NCI-H2171 treated with DMSO at 0.1 percent for 48 hours (cell line): Measurements from ENCODE around the gene IRAK2.
"Not testable (repeated sequence)": the region's sequence is repeated elsewhere in the genome, so short reads cannot be mapped to it uniquely, and the experiment has no call there.

Experiments used
- DNase-seq: peaks from one replicate; lab custom pipeline; 2025; lab: John Stamatoyannopoulos, UW

IRAK2 gene

DNA sequence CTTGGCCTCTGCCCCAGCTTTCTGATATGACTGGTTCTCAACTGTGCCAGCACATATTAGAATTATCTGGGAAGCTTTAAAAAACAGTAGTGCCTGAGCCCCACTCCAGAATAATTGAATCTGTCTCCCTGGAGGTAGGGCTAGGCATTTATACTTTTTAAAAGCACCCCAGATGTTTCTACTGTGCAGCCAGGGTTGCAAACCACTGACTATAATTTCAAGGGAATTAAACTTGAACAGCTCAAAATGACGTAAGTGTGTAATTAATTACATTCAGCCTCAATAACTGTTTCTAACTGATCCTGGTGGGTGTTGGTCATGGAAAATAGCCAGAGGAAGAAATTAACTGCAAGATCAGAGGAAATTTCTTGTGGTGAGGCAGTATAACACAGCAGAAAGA lies 4.4 kb upstream of the IRAK2 start:
- no peak for DNase-seq

- no peak for DNase-seq
Measured at GRCh38 chr3:10160925-10161324, 3.8 kb upstream of the IRAK2 start.

DNA sequence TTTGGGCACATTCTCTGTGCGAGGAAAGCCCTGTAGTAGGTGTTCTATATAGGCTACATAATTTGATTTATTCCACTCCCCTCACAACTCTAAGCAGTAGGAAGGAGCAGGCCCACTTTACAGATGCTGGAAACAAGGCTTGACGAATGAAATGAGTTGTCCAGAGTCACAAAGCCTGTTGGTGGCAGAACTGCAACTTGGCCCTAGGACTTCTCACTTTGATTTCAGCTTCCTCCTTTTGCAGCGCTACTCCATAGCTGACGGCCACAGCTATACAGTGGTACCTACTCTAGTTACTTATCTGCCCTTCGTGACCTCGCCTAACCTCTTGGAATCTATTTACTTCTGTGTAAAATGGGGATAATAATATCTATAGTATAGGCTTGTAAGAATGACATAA lies 2.5 kb upstream of the IRAK2 start:
- no peak for DNase-seq

DNA sequence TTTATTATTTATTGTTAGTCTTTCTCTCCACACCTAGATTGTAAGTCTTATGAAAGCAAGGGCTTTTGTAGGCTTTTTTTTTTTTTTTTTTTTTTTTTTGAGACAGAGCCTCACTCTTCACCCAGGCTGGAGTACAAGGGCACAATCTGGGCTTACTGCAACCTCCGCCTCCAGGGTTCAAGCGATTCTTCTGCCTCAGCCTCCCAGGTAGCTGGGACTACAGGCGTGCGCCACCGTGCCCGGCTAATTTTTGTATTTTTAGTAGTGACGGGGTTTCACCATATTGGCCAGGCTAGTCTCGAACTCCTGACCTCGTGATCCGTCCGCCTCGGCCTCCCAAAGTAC lies 546 bp upstream of the IRAK2 start:
- not testable (repeated sequence) for DNase-seq

- no peak for DNase-seq
Measured at GRCh38 chr3:10166213-10166604, 1.5 kb downstream of the IRAK2 start.

DNA sequence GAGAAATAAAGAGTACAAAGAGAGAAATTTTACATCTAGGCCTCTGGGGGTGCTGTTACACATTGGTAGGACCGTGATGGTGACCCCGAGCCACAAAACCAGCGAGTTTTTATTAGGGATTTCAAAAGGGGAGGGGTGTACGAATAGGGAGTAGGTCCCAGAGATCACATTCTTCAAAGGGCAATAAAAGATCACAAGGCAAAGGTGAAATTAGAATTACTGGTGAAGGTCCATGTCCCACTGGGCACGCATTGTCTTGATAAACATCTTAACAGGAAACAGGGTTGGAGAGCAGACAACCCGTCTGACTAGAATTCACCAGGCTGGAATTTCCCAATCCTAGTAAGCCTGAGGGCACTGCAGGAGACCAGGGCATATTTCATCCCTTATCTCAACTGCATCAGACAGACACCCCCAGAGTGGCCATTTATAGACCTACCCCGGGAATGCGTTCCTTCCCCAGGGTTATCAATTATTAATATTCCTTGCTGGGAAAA lies 4.3 kb downstream of the IRAK2 start:
- no peak for DNase-seq

GRCh38 chr3:10170915-10171478 lies 6.3 kb downstream of the IRAK2 start:
- DNase-seq = no peak

- DNase-seq = no peak
Measured at GRCh38 chr3:10173095-10173925, 8.6 kb downstream of the IRAK2 start.

DNA sequence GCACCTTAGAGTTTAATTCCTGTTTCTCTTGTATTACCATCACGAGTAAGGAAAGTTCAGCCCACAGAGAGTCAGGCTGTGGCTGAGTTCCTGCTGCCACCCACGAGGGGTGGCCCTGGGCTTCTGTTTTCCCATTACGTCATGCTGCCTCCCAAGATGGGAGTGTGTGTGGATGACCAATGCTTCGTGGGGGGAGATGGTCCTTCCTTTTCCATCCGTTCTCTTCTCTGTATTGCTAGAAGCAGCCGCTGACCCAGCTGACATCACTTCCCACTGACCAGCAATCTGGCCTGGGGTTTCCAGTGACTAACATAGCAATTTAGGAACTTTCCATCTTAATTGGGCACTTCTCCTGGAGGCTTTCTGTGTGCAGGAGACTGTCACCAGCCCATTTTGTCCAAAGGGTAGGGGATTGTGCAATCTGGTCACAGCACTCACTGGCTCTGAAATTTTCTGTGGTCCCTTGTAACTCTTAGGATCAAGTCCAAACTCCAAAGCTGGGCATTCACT lies 9.3 kb downstream of the IRAK2 start:
- DNase-seq = no peak

DNA sequence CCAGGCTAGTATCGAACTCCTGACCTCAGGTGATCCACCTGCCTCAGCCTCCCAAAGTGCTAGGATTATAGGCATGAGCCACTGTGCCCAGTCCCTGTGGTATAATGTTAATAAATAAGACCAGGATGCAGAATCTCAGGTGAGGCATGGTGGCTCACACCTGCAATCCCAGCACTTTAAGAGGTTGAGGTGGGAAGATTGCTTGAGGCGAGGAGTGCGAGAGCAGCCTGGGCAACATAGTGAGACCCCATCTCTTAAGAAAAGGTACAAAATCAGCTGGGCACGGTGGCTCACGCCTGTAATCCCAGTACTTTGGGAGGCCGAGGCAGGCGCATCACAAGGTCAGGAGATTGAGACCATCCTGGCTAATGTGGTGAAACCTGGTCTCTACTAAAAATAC lies 10.6 kb downstream of the IRAK2 start:
- not testable (repeated sequence) for DNase-seq

GRCh38 chr3:10176150-10176549 lies 11.4 kb downstream of the IRAK2 start:
- not testable (repeated sequence) for DNase-seq

DNA sequence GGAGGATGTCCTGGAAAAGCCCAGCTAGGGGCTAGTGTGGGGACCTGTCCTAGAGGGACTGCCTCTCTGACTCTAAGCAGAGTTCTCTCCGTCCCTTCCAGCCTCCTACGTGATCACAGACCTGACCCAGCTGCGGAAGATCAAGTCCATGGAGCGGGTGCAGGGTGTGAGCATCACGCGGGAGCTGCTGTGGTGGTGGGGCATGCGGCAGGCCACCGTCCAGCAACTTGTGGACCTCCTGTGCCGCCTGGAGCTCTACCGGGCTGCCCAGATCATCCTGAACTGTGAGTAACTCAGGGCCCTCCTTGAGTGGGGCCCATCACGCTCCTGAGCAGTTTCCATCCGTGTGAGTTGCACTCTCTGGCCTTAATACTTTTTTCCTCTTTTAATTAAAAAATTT lies 13.0 kb downstream of the IRAK2 start:
- DNase-seq = no peak

DNA sequence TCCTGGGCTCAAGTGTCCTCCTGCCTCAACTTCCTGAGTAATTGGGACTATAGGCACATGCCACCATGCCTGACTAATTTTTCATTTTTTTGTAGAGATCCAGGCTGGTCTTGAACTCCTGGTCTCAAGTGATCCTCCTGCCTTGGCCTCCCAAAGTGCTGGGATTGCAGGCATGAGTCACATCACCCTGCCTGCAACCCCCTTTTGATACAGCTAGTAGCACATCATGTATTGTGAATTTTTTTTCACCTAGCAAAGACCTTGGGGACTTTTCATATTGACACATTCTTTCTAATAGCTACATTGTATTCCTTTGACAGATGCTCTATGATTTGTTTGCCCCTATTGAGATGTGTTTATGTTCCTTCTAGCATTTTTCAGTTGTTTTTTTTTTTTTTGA lies 14.2 kb downstream of the IRAK2 start:
- no peak for DNase-seq

DNA sequence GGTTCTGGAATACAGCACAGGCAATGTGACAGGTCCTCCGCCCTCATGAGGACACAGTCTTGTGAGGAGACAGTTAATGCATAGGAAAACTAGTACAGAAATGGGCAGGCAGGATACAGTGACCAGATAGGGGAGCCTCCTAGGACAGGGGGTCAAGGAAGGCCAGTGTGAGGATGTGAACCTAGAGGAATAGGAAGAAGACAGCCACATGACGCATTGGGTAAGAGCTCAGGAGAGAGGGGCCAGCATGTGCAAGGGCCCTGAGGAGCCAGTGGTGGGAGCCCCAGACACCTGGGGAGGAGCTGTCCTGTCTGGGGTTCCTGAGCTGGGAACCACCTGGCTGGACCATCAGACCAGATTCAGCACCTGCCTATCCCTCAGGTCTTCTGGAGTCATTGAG lies 15.6 kb downstream of the IRAK2 start:
- no peak for DNase-seq

- no peak for DNase-seq
Measured at GRCh38 chr3:10180738-10181295, 16.1 kb downstream of the IRAK2 start.

DNA sequence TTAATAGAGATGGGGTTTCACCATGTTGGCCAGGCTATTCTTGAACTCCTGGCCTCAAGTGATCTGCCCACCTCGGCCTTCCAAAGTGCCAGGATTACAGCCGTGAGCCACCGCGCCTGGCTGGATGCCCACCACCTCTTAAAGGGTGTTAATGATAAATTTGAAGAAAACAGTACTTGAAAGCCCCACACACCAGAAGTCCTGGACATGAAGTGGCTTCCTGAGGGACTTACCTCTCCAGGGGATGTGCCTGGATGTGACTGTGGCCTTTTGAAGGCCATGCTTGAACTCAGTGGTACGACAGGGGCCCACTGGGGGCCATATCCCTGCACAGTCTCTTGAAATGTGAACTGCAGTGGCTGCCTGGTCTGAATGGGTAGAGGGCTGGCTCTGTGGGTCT lies 18.2 kb downstream of the IRAK2 start:
- DNase-seq = no peak

GRCh38 chr3:10184250-10184649 lies 19.5 kb downstream of the IRAK2 start:
- DNase-seq = no peak

DNA sequence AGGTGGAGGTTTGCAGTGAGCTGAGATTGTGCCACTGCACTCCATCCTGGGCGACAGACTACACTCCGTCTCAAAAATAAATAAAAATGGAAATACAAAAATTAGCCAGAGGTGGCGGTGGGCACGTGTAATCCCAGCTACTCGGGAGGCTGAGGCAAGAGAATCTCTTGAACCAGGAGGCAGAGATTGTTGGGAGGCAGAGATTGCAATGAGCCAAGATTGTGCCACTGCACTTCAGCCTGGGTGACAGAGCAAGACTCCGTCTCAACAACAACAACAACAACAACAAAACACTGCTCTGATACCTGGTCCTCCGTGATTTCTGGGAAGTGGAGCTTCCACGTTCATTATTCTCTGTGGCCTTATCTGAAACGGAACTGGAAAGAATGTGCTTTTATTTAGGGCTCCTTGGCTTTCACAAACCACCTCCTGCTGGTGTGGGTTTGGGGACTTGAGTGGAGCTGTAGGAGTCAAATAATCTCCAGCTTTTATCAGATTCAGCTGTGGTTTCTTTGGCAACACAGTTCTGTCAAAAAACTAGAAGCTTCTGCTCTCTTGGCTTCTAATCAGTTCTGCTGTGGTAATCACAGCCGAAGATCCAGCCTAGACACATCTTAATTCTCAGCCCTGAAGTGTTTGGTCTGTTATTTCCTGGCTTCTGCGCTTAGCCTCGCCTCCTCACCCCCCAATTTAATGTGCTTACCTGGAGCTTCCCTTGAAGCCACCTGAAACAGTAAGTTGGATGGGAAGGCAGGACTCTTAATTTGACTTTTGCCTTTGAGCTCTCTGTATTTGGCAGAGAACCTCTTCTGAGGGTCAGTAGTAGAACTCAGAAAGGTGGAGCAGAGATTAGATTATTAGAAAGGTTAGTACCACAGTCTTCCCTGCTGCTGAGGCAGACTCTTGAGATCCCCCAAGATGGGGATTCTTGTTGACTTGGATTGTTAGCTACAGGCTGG lies 21.4 kb downstream of the IRAK2 start:
- no peak for DNase-seq

DNA sequence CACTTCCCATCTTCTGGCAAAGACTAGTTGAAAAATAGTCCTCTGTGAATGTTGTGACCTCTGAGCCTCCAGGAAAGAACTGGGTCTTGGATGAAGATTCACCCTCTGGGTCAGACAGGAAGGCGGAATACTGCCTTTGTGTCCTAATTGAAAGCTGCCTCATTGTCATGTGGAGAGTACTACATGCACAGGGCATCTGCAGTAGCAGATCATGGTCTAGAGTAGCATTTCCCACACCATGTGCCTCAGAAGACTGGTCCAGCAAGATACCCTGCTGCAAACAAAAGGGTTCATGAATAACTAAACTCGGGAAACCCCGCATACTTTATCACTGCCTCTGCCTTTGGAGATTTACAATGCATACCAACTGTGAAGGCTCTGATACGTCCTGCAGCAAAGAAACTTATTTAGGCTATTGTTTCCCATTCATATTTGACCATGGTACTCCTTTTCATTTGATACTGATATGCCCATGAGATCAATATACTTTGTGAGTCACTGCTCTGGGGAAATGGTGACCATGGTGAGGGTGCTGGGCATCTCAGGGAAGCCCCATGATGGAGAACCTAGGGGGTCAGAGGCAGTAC lies 22.7 kb downstream of the IRAK2 start:
- DNase-seq = no peak

DNA sequence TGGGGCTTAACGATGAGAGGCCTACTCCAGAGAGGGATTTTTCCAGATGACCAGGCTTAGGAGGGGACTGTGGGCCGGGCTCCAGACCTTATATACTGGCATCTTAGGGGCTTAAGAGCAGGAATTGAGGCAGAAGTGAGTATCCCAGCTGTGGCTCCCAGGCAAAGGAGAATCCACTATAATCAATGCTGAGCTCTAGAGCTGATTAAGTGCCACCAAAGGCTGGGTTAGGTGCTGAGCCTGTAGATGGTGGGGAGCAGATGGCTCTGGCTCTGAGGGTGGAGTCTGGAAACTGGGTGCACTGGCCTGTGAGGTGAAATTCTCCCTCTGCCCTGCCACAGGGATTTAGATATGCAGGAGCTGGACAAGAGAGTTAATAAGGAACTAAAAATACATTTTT lies 23.2 kb downstream of the IRAK2 start:
- DNase-seq = no peak

DNA sequence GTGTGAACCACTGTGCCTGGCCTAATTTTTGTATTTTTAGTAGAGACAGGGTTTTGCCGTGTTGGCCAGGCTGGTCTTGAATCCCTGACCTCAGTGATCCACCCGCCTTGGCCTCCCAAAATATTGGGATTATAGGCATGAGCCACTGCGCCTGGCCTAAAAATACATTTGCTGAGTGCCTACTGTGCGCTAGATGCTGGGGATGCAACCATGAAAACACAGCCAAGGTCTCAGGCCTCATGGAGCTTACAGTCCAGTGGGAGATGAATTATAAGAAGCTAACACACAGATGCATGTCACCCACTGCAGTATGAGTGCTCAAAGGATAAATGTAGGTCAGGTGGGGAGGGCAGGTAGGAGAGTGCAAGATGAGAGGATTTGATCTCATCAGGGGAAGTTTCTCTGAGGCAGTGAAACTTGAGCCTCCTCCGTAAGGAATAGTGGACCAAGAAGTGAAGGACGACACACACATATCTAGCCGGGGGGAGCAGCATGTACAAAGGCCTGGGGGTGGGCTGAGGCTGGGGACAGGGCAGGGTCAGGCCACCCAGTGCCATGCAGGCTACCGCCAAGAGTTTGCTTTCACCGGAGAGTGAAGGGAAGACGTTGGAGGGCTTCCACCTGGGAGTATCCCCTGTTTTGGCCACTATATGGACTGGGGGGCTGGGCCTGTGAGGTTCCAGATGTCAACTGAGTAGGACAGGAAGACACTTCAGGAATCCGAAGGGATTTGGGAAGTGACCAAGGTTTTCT lies 24.3 kb downstream of the IRAK2 start:
- no peak for DNase-seq
